K562 (cell line): ENCODE measurements around the gene CRADD. TPM values are rescaled to one million over a fixed set of nuclear protein-coding genes. Genes with fewer than 3 reads are reported as not detected.
"Not testable (repeated sequence)": the region's sequence is repeated elsewhere in the genome, so short reads cannot be mapped to it uniquely, and the experiment has no call there.

ENCODE experiments used
- ATAC-seq: fragments of 200-7000 bp; cut with Tn5 transposase; 3 replicates; pipeline ENCODE4 v1.9.1; 2020; ENCODE audit warnings: moderate library complexity
- BruUV-seq: library from RNA; stranded (reverse); fragments of 400-500 nt; replicated peaks from 2 replicates; lab custom pipeline; 2021; lab: Mats Ljungman, UMichigan
- CTCF ChIA-PET: fragments of 300-600 bp; formaldehyde crosslinking; extraction: SDS; loops from one replicate; lab custom pipeline; 2021; ENCODE audit warnings: low intra/inter-chr PET ratio; lab: Yijun Ruan, JAX
- POLR2A ChIA-PET: fragments of 300-600, 350-650 bp; sonication (Branson Sonifier 250); formaldehyde crosslinking; extraction: SDS; loops from one replicate; lab custom pipeline; 2021; ENCODE audit warnings: antibody characterized with exemption, inconsistent platforms; lab: Yijun Ruan, JAX
- DNase-seq, 4 experiments: peaks; one replicate each; pipeline versions ENCODE4 v3.0.0 to v3.0.0-alpha.2; 2011 to 2018; ENCODE audit warnings: low spot score in 3 of 4, mixed read lengths in 3 of 4; ENCODE audit errors: extremely low read depth in 1 of 4
- FAIRE-seq: peaks from 2 replicates; lab custom pipeline; 2011; peaks lifted over from hg19 to GRCh38; lab: Jason Lieb, UNC
- H2AFZ ChIP-seq: 2 replicates; pipeline ENCODE4 v1.6.0; 2011; ENCODE audit warnings: low read depth, low read length, control low read depth, inconsistent platforms
- H3K27ac ChIP-seq: fragments of 200-600 bp; 3 replicates; pipeline ENCODE4 v1.8.0; 2011; ENCODE audit warnings: low read depth, mild to moderate bottlenecking, control low read depth, inconsistent platforms, low read length, moderate library complexity, mixed read lengths; ENCODE audit errors: extremely low read depth
- H3K27me3 ChIP-seq, 2 experiments: fragments of 300-600 bp in 1 of 2; 2 replicates in 1 of 2; 3 replicates in 1 of 2; pipeline versions ENCODE4 v1.6.0 to v1.8.0; 2011; ENCODE audit warnings: inconsistent platforms in 2 of 2, low read length in 2 of 2, mild to moderate bottlenecking in 1 of 2, mixed read lengths in 1 of 2, moderate library complexity in 1 of 2; ENCODE audit not compliant: control insufficient read depth in 2 of 2, insufficient read depth in 2 of 2
- H3K36me3 ChIP-seq: fragments of 300-600 bp; 3 replicates; pipeline ENCODE4 v1.8.0; 2011; ENCODE audit warnings: mild to moderate bottlenecking, low read length, inconsistent platforms; ENCODE audit not compliant: control insufficient read depth, insufficient read depth
- H3K4me1 ChIP-seq, 2 experiments: fragments of 200-600 bp in 1 of 2; replicated peaks in 1 of 2; 2 replicates in 1 of 2; 3 replicates in 1 of 2; pipeline versions ENCODE4 v1.5.1 to v1.8.0; 2011; ENCODE audit warnings: inconsistent platforms in 2 of 2, low read length in 2 of 2, mild to moderate bottlenecking in 1 of 2, mixed read lengths in 1 of 2, moderate library complexity in 1 of 2; ENCODE audit not compliant: control insufficient read depth in 2 of 2, insufficient read depth in 2 of 2
- H3K4me2 ChIP-seq: 2 replicates; pipeline ENCODE4 v1.6.1; 2011; ENCODE audit warnings: low read length, control low read depth, inconsistent platforms, mixed read lengths; ENCODE audit not compliant: insufficient read depth
- H3K4me3 ChIP-seq: fragments of 200-600 bp; sonication (generic), shearing (Covaris generic); 2 replicates; pipeline ENCODE4 v1.5.1; 2016; ENCODE audit warnings: control low read depth, inconsistent platforms
- H3K79me2 ChIP-seq: fragments of 200-600 bp; 3 replicates; pipeline ENCODE4 v1.8.0; 2011; ENCODE audit warnings: low read length, inconsistent platforms; ENCODE audit not compliant: control insufficient read depth, insufficient read depth
- H3K9ac ChIP-seq, 2 experiments: 2 replicates each; pipeline versions ENCODE4 v1.6.0 to v1.6.1; 2011; ENCODE audit warnings: low read depth in 2 of 2, low read length in 2 of 2, control low read depth in 1 of 2, inconsistent platforms in 1 of 2, mild to moderate bottlenecking in 1 of 2, mixed read lengths in 1 of 2; ENCODE audit not compliant: insufficient read depth in 1 of 2
- H3K9me1 ChIP-seq: one replicate; pipeline ENCODE4 v1.6.0; 2011; ENCODE audit warnings: inconsistent platforms, mild to moderate bottlenecking, low read length, moderate library complexity; ENCODE audit not compliant: control insufficient read depth, insufficient read depth
- H3K9me3 ChIP-seq: replicated peaks from 2 replicates; pipeline ENCODE4 v1.5.1; 2011; ENCODE audit warnings: low read depth, low read length, inconsistent platforms; ENCODE audit not compliant: control insufficient read depth, insufficient read depth
- H4K20me1 ChIP-seq: replicated peaks from 2 replicates; pipeline ENCODE4 v1.6.1; 2011; ENCODE audit warnings: low read length, inconsistent platforms, mixed read lengths; ENCODE audit not compliant: control insufficient read depth, insufficient read depth
- ZNF146 ChIP-seq: IDR thresholded peaks from one replicate; pipeline ENCODE4 v1.6.1; 2018; ENCODE audit warnings: missing compliant biosample characterization; ENCODE audit not compliant: unreplicated experiment
- WGBS: fragments of 100-300 bp; shearing (Covaris generic); methylation state at CpG from one replicate; pipeline ENCODE4 v1.1.6; 2016; ENCODE audit warnings: low coverage, mixed read lengths; ENCODE audit not compliant: insufficient coverage; ENCODE audit errors: missing lambda C conversion rate; 5-methylcytosine and 5-hydroxymethylcytosine counted together
- in situ Hi-C: fragments of 300-500 bp; cut with MboI; formaldehyde crosslinking; loops from 4 replicates; pipeline ENCODE4 v1.15.0; 2018; ENCODE audit warnings: inconsistent platforms, mixed read lengths
- intact Hi-C: fragments of 100-400 bp; cut with micrococcal nuclease; formaldehyde crosslinking; loops from 2 replicates; pipeline ENCODE4 v1.14.2; 2022
- polyA plus RNA-seq, 8 experiments: library from polyadenylated mRNA; depleted of rRNA in 4 of 8; stranded (reverse) in 5 of 8; unstranded in 3 of 8; fragments of >200 nt; fragmentation: Nextera tagmentation in 2 of 8; fragmentation: Illumina TruSeq in 1 of 8; extraction: Ambion mirVana in 2 of 8; extraction: Trizol in 1 of 8; gene quantifications; 2 replicates each; pipeline versions ENCODE4 v1.2.1 to v1.2.3, GENCODE V29; 2011 to 2014; ENCODE audit warnings: inconsistent platforms in 1 of 8, missing spikeins in 1 of 8
- total RNA-seq, 7 experiments: library from RNA; depleted of rRNA in 6 of 7; stranded (reverse); fragments of >200 nt in 6 of 7; fragmentation: Illumina TruSeq in 2 of 7; extraction: Trizol in 2 of 7; gene quantifications; 2 replicates each; pipeline versions ENCODE4 v1.2.1 to v1.2.3, GENCODE V29; 2011 to 2021; ENCODE audit warnings: low replicate concordance in 1 of 7

The CRADD gene
- total and polyA plus RNA-seq, 9 of the 15 experiments (the other 6 are each of a cell fraction or from before 2014, with no cell fraction given), result 20.5 to 41.1 (median 25.9) TPM

- Histone ChIP-seq H3K79me2 (peaks cover 33% of the 10 kb centered on the region), H3K4me1 (peaks cover 6 to 38% of the 10 kb centered on the region in 2 experiments; a peak in 4 of 5 replicates)
- ATAC-seq, H3K4me3 ChIP-seq, H2AFZ ChIP-seq, H3K36me3 ChIP-seq, H3K9me1 ChIP-seq, H3K4me2 ChIP-seq, in situ Hi-C loops, POLR2A ChIA-PET, H4K20me1 ChIP-seq, intact Hi-C loops, CTCF ChIA-PET, DNase-seq, H3K9me3 ChIP-seq, FAIRE-seq, H3K27ac ChIP-seq, H3K27me3 ChIP-seq, H3K9ac ChIP-seq, BruUV-seq: not testable (repeated sequence)
- 85% methylated on average over 3 of the region's 4 CpGs for WGBS
Observed at GRCh38 chr12:93780886-93781285, 103.7 kb downstream of the CRADD start.

GRCh38 chr12:93781961-93782360 lies 104.8 kb downstream of the CRADD start:
- H3K4me3 ChIP-seq, in situ Hi-C loops, H3K27me3 ChIP-seq, H3K9me1 ChIP-seq, H4K20me1 ChIP-seq, BruUV-seq, H3K36me3 ChIP-seq, DNase-seq, H2AFZ ChIP-seq, H3K4me2 ChIP-seq, FAIRE-seq, CTCF ChIA-PET, intact Hi-C loops, H3K9me3 ChIP-seq, H3K9ac ChIP-seq, H3K27ac ChIP-seq, ATAC-seq: not testable (repeated sequence)
- POLR2A ChIA-PET, result interaction anchor here (0.8 kb wide), 1 partner anchor 13 kb away, joined by 3 read pairs; no protein-coding TSS in a partner anchor
- WGBS, result 80% methylated on average over 1 of the region's 4 CpGs
- peak; percentile 8 for TF ChIP-seq ZNF146 (CRISPR knock-in tag)
- H3K79me2 ChIP-seq, result peaks cover 28% of the 10 kb centered on the region
- H3K4me1 ChIP-seq, result peaks cover 6 to 37% of the 10 kb centered on the region in 2 experiments; a peak in 4 of 5 replicates
